Fibroblast of lung (primary cell): ENCODE results near the gene MAML3. TPM values are rescaled to one million over a fixed set of nuclear protein-coding genes. Genes with fewer than 3 reads are reported as not detected.

Experiments used
- DNase-seq, 2 donors: peaks; one replicate each; pipeline versions ENCODE4 v3.0.0 to v3.0.0-alpha.2; 2010; ENCODE audit warnings: low read depth in 2 of 2
- H2AFZ ChIP-seq: 2 replicates; pipeline ENCODE4 v1.5.1; 2012; ENCODE audit warnings: low read length, control low read depth, inconsistent platforms
- H3K27ac ChIP-seq: 2 replicates; pipeline ENCODE4 v1.5.1; 2011; ENCODE audit warnings: low read length, control low read depth; ENCODE audit not compliant: insufficient read depth
- H3K27me3 ChIP-seq: 2 replicates; pipeline ENCODE4 v1.5.1; 2011; ENCODE audit warnings: mild to moderate bottlenecking, low read length; ENCODE audit not compliant: control insufficient read depth, insufficient read depth
- H3K36me3 ChIP-seq: 2 replicates; pipeline ENCODE4 v1.5.1; 2011; ENCODE audit warnings: low read length; ENCODE audit not compliant: control insufficient read depth, insufficient read depth
- H3K4me1 ChIP-seq: 2 replicates; pipeline ENCODE4 v1.5.1; 2011; ENCODE audit warnings: low read length; ENCODE audit not compliant: control insufficient read depth, insufficient read depth; ENCODE audit errors: extremely low read depth
- H3K4me2 ChIP-seq: 2 replicates; pipeline ENCODE4 v1.5.1; 2011; ENCODE audit warnings: low read length, control low read depth; ENCODE audit not compliant: insufficient read depth; ENCODE audit errors: extremely low read depth
- H3K4me3 ChIP-seq, 4 experiments: fragments of 200-600 bp in 1 of 4; sonication (generic) in 1 of 4; replicated peaks in 1 of 4; 2 replicates each; pipeline ENCODE4 v1.5.1; 2011 to 2016; ENCODE audit warnings: low read length in 4 of 4, low read depth in 3 of 4, mild to moderate bottlenecking in 3 of 4, control low read depth in 2 of 4, inconsistent platforms in 1 of 4, mixed read lengths in 1 of 4; ENCODE audit not compliant: insufficient read depth in 1 of 4; ENCODE audit errors: control extremely low read depth in 1 of 4
- H3K79me2 ChIP-seq: 2 replicates; pipeline ENCODE4 v1.5.1; 2012; ENCODE audit warnings: mild to moderate bottlenecking, low read length, inconsistent platforms; ENCODE audit not compliant: control insufficient read depth, insufficient read depth
- H3K9ac ChIP-seq: 2 replicates; pipeline ENCODE4 v1.5.1; 2011; ENCODE audit warnings: mild to moderate bottlenecking, low read length, control low read depth; ENCODE audit not compliant: insufficient read depth
- H3K9me3 ChIP-seq: 2 replicates; pipeline ENCODE4 v1.5.1; 2012; ENCODE audit warnings: low read depth, low read length; ENCODE audit not compliant: control insufficient read depth, insufficient read depth
- H4K20me1 ChIP-seq: 2 replicates; pipeline ENCODE4 v1.5.1; 2011; ENCODE audit warnings: low read length; ENCODE audit not compliant: control insufficient read depth, insufficient read depth; ENCODE audit errors: extremely low read depth
- CTCF ChIP-seq, 2 donors: IDR thresholded peaks in 1 of 2; conservative IDR thresholded peaks in 1 of 2; 1 replicate in 1 of 2; 2 replicates in 1 of 2; pipeline ENCODE4 v1.5.1; 2011 to 2012; ENCODE audit warnings: low read length in 2 of 2, control low read depth in 1 of 2, inconsistent platforms in 1 of 2, low read depth in 1 of 2, mild to moderate bottlenecking in 1 of 2
- EZH2 ChIP-seq: IDR thresholded peaks from 2 replicates; pipeline ENCODE4 v1.5.1; 2012; ENCODE audit warnings: low read length, control low read depth, mild to moderate bottlenecking; ENCODE audit errors: missing control alignments
- polyA plus RNA-seq, 2 donors: library from polyadenylated mRNA; depleted of rRNA in 1 of 2; stranded (reverse) in 1 of 2; unstranded in 1 of 2; fragments of >200 nt; gene quantifications; 2 replicates each; pipeline ENCODE4 v1.2.1, GENCODE V29; 2011 to 2012; ENCODE audit warnings: missing spikeins in 1 of 2
- total RNA-seq: library from RNA; depleted of rRNA; stranded (reverse); fragments of >200 nt; gene quantifications from 2 replicates; pipeline ENCODE4 v1.2.1, GENCODE V29; 2014

MAML3 gene
- total and polyA plus RNA-seq, 2 donors (not counting 1 experiment from before 2014, with no cell fraction given) = 2.0 to 2.8 TPM

- H3K9ac ChIP-seq = no peak overlapping the region
- H3K4me3 ChIP-seq = no peak overlapping the region
- H3K4me1 ChIP-seq = no peaks in the 10 kb centered on the region
- H3K79me2 ChIP-seq = no peaks in the 10 kb centered on the region
- TF ChIP-seq EZH2 (no peak), CTCF (conservative IDR thresholded peaks at IDR 0.05 in 1 of 2, IDR thresholded peaks at IDR 0.05 in 1 of 2; ENCODE audit: low read depth in 1 of 2, low read length in 2 of 2) (no peak)
- no peak overlapping the region for H3K27ac ChIP-seq
- no peaks in the 10 kb centered on the region for H3K9me3 ChIP-seq
- H3K27me3 ChIP-seq = no peaks in the 10 kb centered on the region
- no peaks in the 10 kb centered on the region for H4K20me1 ChIP-seq
- no peaks in the 10 kb centered on the region for H3K36me3 ChIP-seq
- DNase-seq = no peak
- H2AFZ ChIP-seq = no peak overlapping the region
- no peak overlapping the region for H3K4me2 ChIP-seq
These were observed 29.3 kb upstream of the MAML3 start for GRCh38 chr4:140183270-140183669.

- no peak overlapping the region for H2AFZ ChIP-seq
- H3K79me2 ChIP-seq = no peaks in the 10 kb centered on the region
- DNase-seq = no peak
- H3K36me3 ChIP-seq = no peaks in the 10 kb centered on the region
- H3K4me1 ChIP-seq = no peaks in the 10 kb centered on the region
- no peak overlapping the region for H3K27ac ChIP-seq
- no peak overlapping the region for H3K9ac ChIP-seq
- H3K4me3 ChIP-seq = no peak overlapping the region
- H4K20me1 ChIP-seq = no peaks in the 10 kb centered on the region
- H3K27me3 ChIP-seq = no peaks in the 10 kb centered on the region
- no peaks in the 10 kb centered on the region for H3K9me3 ChIP-seq
- no peak overlapping the region for H3K4me2 ChIP-seq
- TF ChIP-seq CTCF (conservative IDR thresholded peaks at IDR 0.05 in 1 of 2, IDR thresholded peaks at IDR 0.05 in 1 of 2; ENCODE audit: low read depth in 1 of 2, low read length in 2 of 2) (no peak), EZH2 (no peak)
These were observed 26.6 kb upstream of the MAML3 start for GRCh38 chr4:140180577-140180976.

- H3K4me2 ChIP-seq = no peak overlapping the region
- H2AFZ ChIP-seq = no peak overlapping the region
- DNase-seq = peak; percentile 37 to 76
- no peak overlapping the region for H3K27ac ChIP-seq
- no peaks in the 10 kb centered on the region for H3K36me3 ChIP-seq
- TF ChIP-seq CTCF (conservative IDR thresholded peaks at IDR 0.05 in 1 of 2, IDR thresholded peaks at IDR 0.05 in 1 of 2; ENCODE audit: low read depth in 1 of 2, low read length in 2 of 2) = no peak
- TF ChIP-seq EZH2 = no peak
- H3K9ac ChIP-seq = no peak overlapping the region
- no peaks in the 10 kb centered on the region for H3K9me3 ChIP-seq
- H3K4me1 ChIP-seq = no peaks in the 10 kb centered on the region
- no peaks in the 10 kb centered on the region for H3K27me3 ChIP-seq
- no peaks in the 10 kb centered on the region for H3K79me2 ChIP-seq
- no peak overlapping the region for H3K4me3 ChIP-seq
- H4K20me1 ChIP-seq = no peaks in the 10 kb centered on the region
These were observed 22.8 kb upstream of the MAML3 start for GRCh38 chr4:140176735-140177134.
